Type B pancreatic cell (in vitro differentiated cells): ENCODE data around the gene CPM. TPM values are rescaled to one million over a fixed set of nuclear protein-coding genes. Genes with fewer than 3 reads are reported as not detected.
A peak's percentile ranks its signal among the peaks of the same experiment; 100 is the strongest.

Experiments used
- DNase-seq: peaks from one replicate; pipeline ENCODE4 v3.0.0; 2021; ENCODE audit warnings: mixed read lengths; ENCODE audit not compliant: unreplicated experiment; ENCODE audit errors: extremely low spot score
- H3K27ac Mint-ChIP-seq: 2 replicates; pipeline ENCODE4 v1.8.0; 2021; ENCODE audit warnings: mild to moderate bottlenecking, mixed read lengths
- H3K27me3 Mint-ChIP-seq: 2 replicates; pipeline ENCODE4 v1.8.0; 2021; ENCODE audit warnings: mixed read lengths
- H3K36me3 Mint-ChIP-seq: 2 replicates; pipeline ENCODE4 v1.8.0; 2021; ENCODE audit warnings: mixed read lengths
- H3K4me1 Mint-ChIP-seq: one replicate; pipeline ENCODE4 v1.8.0; 2021; ENCODE audit warnings: mixed read lengths; ENCODE audit not compliant: unreplicated experiment
- H3K4me3 Mint-ChIP-seq: 2 replicates; pipeline ENCODE4 v1.8.0; 2021; ENCODE audit warnings: mild to moderate bottlenecking, mixed read lengths
- H3K9me3 Mint-ChIP-seq: 2 replicates; pipeline ENCODE4 v1.8.0; 2021; ENCODE audit warnings: mixed read lengths
- CTCF ChIP-seq: fragments of 200-600 bp; sonication (generic); conservative IDR thresholded peaks from 2 replicates; pipeline ENCODE4 v1.5.0; 2021; ENCODE audit warnings: antibody characterized with exemption, mild to moderate bottlenecking
- total RNA-seq: library from RNA; stranded (reverse); gene quantifications from 2 replicates; pipeline ENCODE4 v1.2.1, GENCODE V29; 2021; ENCODE audit warnings: low replicate concordance

Gene CPM
- total RNA-seq, 1 donor from 2014 or later = 58.1 TPM

DNA sequence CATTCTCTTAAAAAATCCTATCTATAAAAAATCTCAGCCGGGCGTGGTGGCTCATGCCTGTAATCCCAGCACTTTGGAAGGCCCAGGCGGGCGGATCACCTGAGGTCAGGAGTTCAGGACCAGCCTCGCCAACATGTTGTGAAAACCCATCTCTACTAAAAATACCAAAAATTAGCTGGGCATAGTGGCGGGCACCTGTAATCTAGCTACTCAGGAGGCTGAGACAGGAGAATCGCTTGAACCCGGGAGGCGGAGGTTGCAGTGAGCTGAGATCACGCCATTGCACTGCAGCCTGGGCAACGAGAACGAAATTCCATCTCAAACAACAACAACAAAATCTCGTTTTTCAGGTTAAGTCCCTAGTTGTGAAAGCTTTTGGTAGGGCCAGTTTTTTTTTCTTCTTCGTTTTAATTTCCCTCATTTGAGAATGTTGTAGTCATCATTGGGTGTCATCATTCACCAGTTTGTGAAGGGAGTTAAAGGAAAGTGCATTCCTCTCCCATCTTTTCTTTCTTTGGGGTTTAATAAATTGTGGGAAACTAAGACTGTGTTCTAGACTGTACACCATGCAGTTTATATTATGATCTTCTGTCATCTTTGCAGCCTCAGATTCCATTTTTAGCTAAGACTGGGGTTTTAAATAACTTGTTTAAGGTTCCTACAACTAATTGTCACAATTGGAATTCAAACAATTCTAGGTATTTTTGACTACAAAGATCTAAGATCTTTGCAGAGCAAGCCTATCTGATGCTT lies 101.0 kb downstream of the CPM start:
- no peak for DNase-seq
- Mint-ChIP-seq H3K4me1 (peaks cover 11% of the 10 kb centered on the region), H3K4me3 (peak overlapping the region; percentile 48), H3K27me3 (no peaks in the 10 kb centered on the region), H3K36me3 (peaks cover 43% of the 10 kb centered on the region), H3K27ac (peak overlapping the region; percentile 89), H3K9me3 (peaks cover 4% of the 10 kb centered on the region)
- TF ChIP-seq CTCF = no peak

- no peak for DNase-seq
- peaks cover 39% of the 10 kb centered on the region for H3K36me3 Mint-ChIP-seq
Observed at GRCh38 chr12:68831272-68831671, 101.7 kb downstream of the CPM start.

GRCh38 chr12:68828672-68829068 lies 104.3 kb downstream of the CPM start:
- no peak for TF ChIP-seq CTCF
- Mint-ChIP-seq H3K4me1 (peaks cover 6% of the 10 kb centered on the region), H3K27me3 (no peaks in the 10 kb centered on the region), H3K9me3 (peaks cover 4% of the 10 kb centered on the region), H3K36me3 (peaks cover 43% of the 10 kb centered on the region), H3K27ac (peak overlapping the region; percentile 10), H3K4me3 (no peak overlapping the region)
- DNase-seq = no peak

More at GRCh38 chr12:68831272-68831671, 101.7 kb downstream of the CPM start:
- H3K4me3 Mint-ChIP-seq = no peak overlapping the region
- H3K4me1 Mint-ChIP-seq = peaks cover 11% of the 10 kb centered on the region
- H3K9me3 Mint-ChIP-seq = peaks cover 4% of the 10 kb centered on the region
- H3K27ac Mint-ChIP-seq = peak overlapping the region; percentile 89
- TF ChIP-seq CTCF = no peak
- no peaks in the 10 kb centered on the region for H3K27me3 Mint-ChIP-seq

DNA sequence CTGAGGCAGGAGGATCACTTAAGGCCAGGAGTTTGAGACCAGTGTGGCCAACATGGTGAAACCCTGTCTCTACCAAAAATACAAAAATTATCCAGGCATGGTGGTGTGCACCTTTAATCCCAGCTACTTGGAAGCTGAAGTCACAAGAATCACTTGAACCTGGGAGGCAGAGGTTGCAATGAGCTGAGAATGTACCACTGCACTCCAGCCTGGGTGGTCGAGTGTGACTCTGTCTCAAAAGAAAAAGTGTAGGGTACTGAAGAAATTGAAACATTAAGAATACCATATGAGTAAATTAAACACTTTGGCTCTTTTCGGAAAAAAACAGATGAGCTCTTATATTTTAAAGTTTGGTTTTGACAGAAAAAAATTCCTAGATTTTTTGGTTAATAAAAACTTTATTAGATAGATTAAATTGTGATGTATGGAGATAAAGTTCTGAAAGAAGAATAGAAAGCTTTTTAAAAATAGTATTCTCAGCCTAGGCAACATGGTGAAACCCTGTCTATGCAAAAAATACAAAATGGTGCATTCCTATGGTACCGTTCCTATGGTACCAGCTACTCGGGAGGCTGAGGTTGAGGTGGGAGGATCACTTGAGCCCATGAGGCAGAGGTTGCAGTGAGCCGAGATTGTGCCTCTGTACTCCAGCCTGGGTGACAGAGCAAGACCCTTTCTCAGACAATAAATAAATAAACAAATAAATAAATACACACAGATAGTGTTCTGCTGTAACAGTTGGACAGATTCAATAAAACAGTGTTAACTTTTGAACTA lies 104.9 kb downstream of the CPM start:
- no peak for TF ChIP-seq CTCF
- peaks cover 4% of the 10 kb centered on the region for H3K9me3 Mint-ChIP-seq
- H3K4me1 Mint-ChIP-seq = peaks cover 6% of the 10 kb centered on the region
- H3K27ac Mint-ChIP-seq = peak overlapping the region; percentile 10
- peaks cover 48% of the 10 kb centered on the region for H3K36me3 Mint-ChIP-seq
- no peak overlapping the region for H3K4me3 Mint-ChIP-seq
- H3K27me3 Mint-ChIP-seq = no peaks in the 10 kb centered on the region
- DNase-seq = no peak

- TF ChIP-seq CTCF = no peak
- Mint-ChIP-seq H3K36me3 (peaks cover 41% of the 10 kb centered on the region), H3K4me1 (peaks cover 6% of the 10 kb centered on the region), H3K27ac (peak overlapping the region; percentile 50), H3K9me3 (peaks cover 4% of the 10 kb centered on the region), H3K27me3 (no peaks in the 10 kb centered on the region), H3K4me3 (no peak overlapping the region)
- DNase-seq = no peak
Observed at GRCh38 chr12:68825569-68826217, 107.3 kb downstream of the CPM start.
